ENCODE measurements around the gene GASK1A.

DNA sequence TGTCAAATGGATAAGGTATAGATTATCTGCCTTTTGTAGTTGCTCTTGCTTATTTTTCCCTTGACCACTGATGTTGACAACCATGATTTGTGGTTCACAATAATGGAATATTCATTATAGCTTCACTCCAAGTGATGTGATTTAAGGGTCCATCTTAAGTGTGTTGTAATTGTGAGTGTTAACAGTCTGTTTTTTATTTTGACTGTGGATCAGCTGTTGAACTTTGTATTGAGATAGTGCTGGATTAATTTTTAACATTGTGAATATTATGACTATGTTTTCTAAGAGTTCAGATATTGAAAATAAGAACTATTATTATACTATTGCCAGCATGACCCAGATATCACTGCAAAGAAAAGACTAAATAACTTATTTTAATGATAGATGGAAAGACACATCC is 8.6 kb upstream of the GASK1A start:
- TF ChIP-seq, protein P1, sequence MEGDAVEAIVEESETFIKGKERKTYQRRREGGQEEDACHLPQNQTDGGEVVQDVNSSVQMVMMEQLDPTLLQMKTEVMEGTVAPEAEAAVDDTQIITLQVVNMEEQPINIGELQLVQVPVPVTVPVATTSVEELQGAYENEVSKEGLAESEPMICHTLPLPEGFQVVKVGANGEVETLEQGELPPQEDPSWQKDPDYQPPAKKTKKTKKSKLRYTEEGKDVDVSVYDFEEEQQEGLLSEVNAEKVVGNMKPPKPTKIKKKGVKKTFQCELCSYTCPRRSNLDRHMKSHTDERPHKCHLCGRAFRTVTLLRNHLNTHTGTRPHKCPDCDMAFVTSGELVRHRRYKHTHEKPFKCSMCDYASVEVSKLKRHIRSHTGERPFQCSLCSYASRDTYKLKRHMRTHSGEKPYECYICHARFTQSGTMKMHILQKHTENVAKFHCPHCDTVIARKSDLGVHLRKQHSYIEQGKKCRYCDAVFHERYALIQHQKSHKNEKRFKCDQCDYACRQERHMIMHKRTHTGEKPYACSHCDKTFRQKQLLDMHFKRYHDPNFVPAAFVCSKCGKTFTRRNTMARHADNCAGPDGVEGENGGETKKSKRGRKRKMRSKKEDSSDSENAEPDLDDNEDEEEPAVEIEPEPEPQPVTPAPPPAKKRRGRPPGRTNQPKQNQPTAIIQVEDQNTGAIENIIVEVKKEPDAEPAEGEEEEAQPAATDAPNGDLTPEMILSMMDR (IDR thresholded peaks at IDR 0.05): no peak
- no peak for TF ChIP-seq POLR2A (IDR thresholded peaks at IDR 0.05)

Data from sigmoid colon (tissue), 3 donors.